K562 (cell line): ENCODE data around the gene SLC35F2. TPM values are rescaled to one million over a fixed set of nuclear protein-coding genes. Genes with fewer than 3 reads are reported as not detected.

Experiments
- ATF1 ChIP-seq, 2 experiments: fragments of 450-650 bp in 1 of 2; IDR thresholded peaks; 2 replicates each; pipeline ENCODE4 v1.6.1; 2016; ENCODE audit warnings: missing compliant biosample characterization in 1 of 2, missing genetic modification characterization in 1 of 2
- BHLHE40 ChIP-seq: IDR thresholded peaks from 2 replicates; pipeline ENCODE4 v1.6.1; 2011; ENCODE audit warnings: low read length, improper control_type of control experiment
- CHAMP1 ChIP-seq: fragments of 450-650 bp; IDR thresholded peaks from 2 replicates; pipeline ENCODE4 v1.6.1; 2016; ENCODE audit warnings: mild to moderate bottlenecking
- CTCF ChIP-seq, 3 experiments: IDR thresholded peaks in 2 of 3; conservative IDR thresholded peaks in 1 of 3; 2 replicates each; pipeline ENCODE4 v1.5.1; 2011 to 2012; ENCODE audit warnings: low read length in 3 of 3, mild to moderate bottlenecking in 3 of 3, control low read depth in 2 of 3, improper control_type of control experiment in 1 of 3, inconsistent platforms in 1 of 3, low read depth in 1 of 3, mixed read lengths in 1 of 3, moderate library complexity in 1 of 3; ENCODE audit not compliant: insufficient read depth in 2 of 3
- E2F3 ChIP-seq: fragments of 250-450 bp; sonication (Bioruptor Pico); IDR thresholded peaks from 2 replicates; pipeline ENCODE4 v1.4.0; 2020; ENCODE audit warnings: mild to moderate bottlenecking
- GABPA ChIP-seq: fragments of 200-800 bp; sonication (Bioruptor generic); conservative IDR thresholded peaks from 2 replicates; pipeline ENCODE4 v1.6.1; 2016; ENCODE audit warnings: low read depth, missing genetic modification characterization, missing compliant biosample characterization
- KLF16 ChIP-seq: IDR thresholded peaks from 2 replicates; pipeline ENCODE4 v1.6.1; 2016; ENCODE audit warnings: antibody characterized with exemption
- MBD2 ChIP-seq: sonication (generic); IDR thresholded peaks from 2 replicates; pipeline ENCODE4 v1.6.1; 2016; ENCODE audit warnings: low read depth, borderline replicate concordance
- MITF ChIP-seq: IDR thresholded peaks from 2 replicates; pipeline ENCODE4 v1.6.1; 2014; ENCODE audit warnings: antibody characterized with exemption
- NR2C1 ChIP-seq, 2 experiments: fragments of 450-650 bp; IDR thresholded peaks; 2 replicates each; pipeline ENCODE4 v1.6.1; 2017; ENCODE audit warnings: mild to moderate bottlenecking in 2 of 2, antibody characterized with exemption in 1 of 2, inconsistent platforms in 1 of 2, missing compliant biosample characterization in 1 of 2, missing genetic modification characterization in 1 of 2
- RUNX1 ChIP-seq: sonication (generic); IDR thresholded peaks from 2 replicates; pipeline ENCODE4 v1.6.1; 2016; ENCODE audit warnings: antibody characterized with exemption, low read depth
- SAFB2 ChIP-seq: fragments of 200-400 bp; formaldehyde crosslinking; IDR thresholded peaks from 2 replicates; pipeline ENCODE4 v1.6.1; 2018; ENCODE audit warnings: borderline replicate concordance, low read length, low read depth, moderate library complexity; ENCODE audit not compliant: severe bottlenecking
- SRF ChIP-seq, 2 experiments: fragments of 250-450, 450-650 bp in 1 of 2; sonication (Bioruptor Pico) in 1 of 2; sonication (generic) in 1 of 2; formaldehyde crosslinking; IDR thresholded peaks; 2 replicates each; pipeline versions ENCODE4 v1.5.0 to v1.5.1; 2020 to 2022; ENCODE audit warnings: mild to moderate bottlenecking in 1 of 2, missing genetic modification reagents in 1 of 2
- ZBTB11 ChIP-seq, 3 experiments: fragments of 200-800 bp in 1 of 3; fragments of 250-450 bp in 1 of 3; fragments of 450-650 bp in 1 of 3; sonication (Bioruptor Pico) in 1 of 3; sonication (Bioruptor generic) in 1 of 3; formaldehyde crosslinking in 1 of 3; IDR thresholded peaks; 2 replicates each; pipeline versions ENCODE4 v1.6.1 to v1.8.0; 2016 to 2022; ENCODE audit warnings: mild to moderate bottlenecking in 2 of 3, missing genetic modification characterization in 2 of 3, missing compliant biosample characterization in 1 of 3, moderate library complexity in 1 of 3
- ZNF165 ChIP-seq: fragments of 250-450 bp; sonication (Bioruptor Pico); IDR thresholded peaks from 2 replicates; pipeline ENCODE4 v1.4.0; 2020; ENCODE audit warnings: borderline replicate concordance
- ZNF174 ChIP-seq: fragments of 250-450 bp; sonication (Bioruptor Pico); IDR thresholded peaks from 2 replicates; pipeline ENCODE4 v1.4.0; 2020; ENCODE audit warnings: mild to moderate bottlenecking
- ZNF23 ChIP-seq: fragments of 250-450 bp; sonication (Bioruptor Pico); IDR thresholded peaks from 2 replicates; pipeline ENCODE4 v1.4.0; 2020; ENCODE audit warnings: mild to moderate bottlenecking
- ZNF444 ChIP-seq: fragments of 250-450 bp; sonication (Bioruptor Pico); IDR thresholded peaks from 2 replicates; pipeline ENCODE4 v1.4.0; 2020; ENCODE audit warnings: mild to moderate bottlenecking, moderate library complexity
- polyA plus RNA-seq, 8 experiments: library from polyadenylated mRNA; depleted of rRNA in 4 of 8; stranded (reverse) in 5 of 8; unstranded in 3 of 8; fragments of >200 nt; fragmentation: Nextera tagmentation in 2 of 8; fragmentation: Illumina TruSeq in 1 of 8; extraction: Ambion mirVana in 2 of 8; extraction: Trizol in 1 of 8; gene quantifications; 2 replicates each; pipeline versions ENCODE4 v1.2.1 to v1.2.3, GENCODE V29; 2011 to 2014; ENCODE audit warnings: inconsistent platforms in 1 of 8, missing spikeins in 1 of 8
- total RNA-seq, 7 experiments: library from RNA; depleted of rRNA in 6 of 7; stranded (reverse); fragments of >200 nt in 6 of 7; fragmentation: Illumina TruSeq in 2 of 7; extraction: Trizol in 2 of 7; gene quantifications; 2 replicates each; pipeline versions ENCODE4 v1.2.1 to v1.2.3, GENCODE V29; 2011 to 2021; ENCODE audit warnings: low replicate concordance in 1 of 7

Gene SLC35F2
- total and polyA plus RNA-seq, 9 of the 15 experiments (the other 6 are each of a cell fraction or from before 2014, with no cell fraction given): 28.6 to 63.9 (median 53.4) TPM

DNA sequence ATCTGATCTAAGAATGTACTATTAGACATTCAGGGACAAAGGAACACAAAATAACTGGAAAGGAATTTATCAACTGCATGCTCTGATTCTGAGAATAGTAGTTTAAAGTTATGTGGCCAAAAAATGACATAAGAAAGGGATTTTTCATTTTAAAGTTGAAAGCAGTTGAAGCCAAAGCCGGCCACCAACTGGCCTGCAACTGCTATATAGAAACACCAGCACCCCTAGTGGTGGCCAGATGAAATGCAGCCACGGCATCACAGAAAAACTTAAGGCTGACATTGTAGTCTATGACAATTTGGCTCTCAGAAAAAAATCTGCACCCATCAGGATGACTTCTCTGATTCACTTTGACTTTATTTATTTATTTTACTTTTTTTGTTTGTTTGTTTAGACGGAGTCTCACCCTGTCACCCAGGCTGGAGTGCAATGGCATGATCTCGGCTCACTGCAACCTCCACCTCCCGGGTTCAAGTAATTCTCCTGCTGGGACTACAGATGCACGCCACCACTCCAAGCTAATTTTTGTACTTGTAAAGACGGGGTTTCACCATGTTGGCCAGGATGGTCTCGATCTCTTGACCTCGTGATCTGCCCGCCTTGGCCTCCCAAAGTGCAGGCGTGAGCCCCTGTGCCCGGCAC, 59.2 kb downstream of the SLC35F2 start (continued):
- TF ChIP-seq MITF: no peak
- TF ChIP-seq ZNF444 (CRISPR knock-in tag): no peak
- TF ChIP-seq MBD2: no peak
- no peak for TF ChIP-seq CHAMP1
- no peak for TF ChIP-seq E2F3 (CRISPR knock-in tag)
- no peak for TF ChIP-seq NR2C1 (IDR thresholded peaks at IDR 0.05)
- TF ChIP-seq NR2C1 (tag; IDR thresholded peaks at IDR 0.05): no peak
- TF ChIP-seq ZNF174 (CRISPR knock-in tag): 0 out of 2 replicates have a peak, but pooled peaks have one; percentile 12
- no peak for TF ChIP-seq ATF1 (CRISPR knock-in tag; IDR thresholded peaks at IDR 0.05)
- no peak for TF ChIP-seq ATF1 (tag; IDR thresholded peaks at IDR 0.05)
- TF ChIP-seq SRF (CRISPR knock-in tag; IDR thresholded peaks at IDR 0.05): no peak
- peak; percentile 92 to 96 (median 92) for TF ChIP-seq CTCF (IDR thresholded peaks at IDR 0.05 in 2 of 3, conservative IDR thresholded peaks at IDR 0.05 in 1 of 3; ENCODE audit: insufficient read depth in 2 of 3, low read depth in 1 of 3, low read length in 3 of 3)
- no peak for TF ChIP-seq RUNX1
- TF ChIP-seq ZNF165 (CRISPR knock-in tag): no peak
- TF ChIP-seq ZNF23: no peak
- TF ChIP-seq BHLHE40: no peak
- no peak for TF ChIP-seq SAFB2
- TF ChIP-seq ZBTB11 (CRISPR knock-in tag; IDR thresholded peaks at IDR 0.05): no peak
- TF ChIP-seq GABPA (tag): no peak
- peak; percentile 40; the same call in 1 of the 2 replicates for TF ChIP-seq KLF16
